OCI-LY1 (cell line): ENCODE data around the gene MCCC1.

Experiments used
- EZH2 ChIP-seq: fragments of 200-600 bp; sonication (generic), shearing (Covaris generic); IDR thresholded peaks from 2 replicates; pipeline ENCODE4 v1.8.0; 2017; ENCODE audit warnings: borderline replicate concordance, mixed run types, mild to moderate bottlenecking, antibody characterized with exemption, low read length, moderate library complexity, mixed read lengths
- TF ChIP-seq, protein P1 (sequence below): fragments of 200-600 bp; sonication (generic), shearing (Covaris generic); IDR thresholded peaks from 2 replicates; pipeline ENCODE4 v1.5.1; 2017; ENCODE audit warnings: mild to moderate bottlenecking, antibody characterized with exemption, low read length, moderate library complexity, mixed read lengths

DNA sequence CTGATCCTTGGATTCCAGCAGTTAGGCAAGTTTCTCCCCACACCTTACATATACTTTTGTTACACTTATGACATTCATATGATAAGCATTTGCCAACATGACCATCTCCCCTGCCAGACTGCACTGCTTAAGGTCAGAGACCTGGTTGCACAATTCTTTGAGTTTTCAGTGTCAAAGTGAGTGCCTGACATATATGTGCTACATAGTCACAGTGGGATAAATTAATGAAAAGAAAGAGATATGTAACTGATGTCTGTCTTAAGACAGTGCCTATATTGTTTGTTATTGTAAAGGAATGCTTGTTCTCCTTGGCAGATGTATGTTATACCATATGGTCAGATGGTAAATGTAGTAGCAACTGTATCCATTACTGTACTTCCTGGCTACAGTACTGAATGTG, 115.4 kb downstream of the MCCC1 start:
- TF ChIP-seq, protein P1, sequence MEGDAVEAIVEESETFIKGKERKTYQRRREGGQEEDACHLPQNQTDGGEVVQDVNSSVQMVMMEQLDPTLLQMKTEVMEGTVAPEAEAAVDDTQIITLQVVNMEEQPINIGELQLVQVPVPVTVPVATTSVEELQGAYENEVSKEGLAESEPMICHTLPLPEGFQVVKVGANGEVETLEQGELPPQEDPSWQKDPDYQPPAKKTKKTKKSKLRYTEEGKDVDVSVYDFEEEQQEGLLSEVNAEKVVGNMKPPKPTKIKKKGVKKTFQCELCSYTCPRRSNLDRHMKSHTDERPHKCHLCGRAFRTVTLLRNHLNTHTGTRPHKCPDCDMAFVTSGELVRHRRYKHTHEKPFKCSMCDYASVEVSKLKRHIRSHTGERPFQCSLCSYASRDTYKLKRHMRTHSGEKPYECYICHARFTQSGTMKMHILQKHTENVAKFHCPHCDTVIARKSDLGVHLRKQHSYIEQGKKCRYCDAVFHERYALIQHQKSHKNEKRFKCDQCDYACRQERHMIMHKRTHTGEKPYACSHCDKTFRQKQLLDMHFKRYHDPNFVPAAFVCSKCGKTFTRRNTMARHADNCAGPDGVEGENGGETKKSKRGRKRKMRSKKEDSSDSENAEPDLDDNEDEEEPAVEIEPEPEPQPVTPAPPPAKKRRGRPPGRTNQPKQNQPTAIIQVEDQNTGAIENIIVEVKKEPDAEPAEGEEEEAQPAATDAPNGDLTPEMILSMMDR, result no peak
- no peak for TF ChIP-seq EZH2
